IPS-15b (cell line): Measurements from ENCODE around the gene RGS3.

Source experiments
- H3K27me3 ChIP-seq: one replicate; pipeline ENCODE4 v1.6.1; 2013; ENCODE audit warnings: low read length; ENCODE audit not compliant: control insufficient read depth, insufficient read depth
- H3K36me3 ChIP-seq: one replicate; pipeline ENCODE4 v1.6.1; 2013; ENCODE audit warnings: low read length; ENCODE audit not compliant: control insufficient read depth, insufficient read depth
- H3K4me1 ChIP-seq: one replicate; pipeline ENCODE4 v1.6.1; 2013; ENCODE audit warnings: mild to moderate bottlenecking, low read length; ENCODE audit not compliant: control insufficient read depth, insufficient read depth
- H3K4me3 ChIP-seq: one replicate; pipeline ENCODE4 v1.5.1; 2013; ENCODE audit warnings: low read depth, low read length
- H3K9ac ChIP-seq: one replicate; pipeline ENCODE4 v1.6.1; 2013; ENCODE audit warnings: low read depth, mild to moderate bottlenecking, low read length
- H3K9me3 ChIP-seq: one replicate; pipeline ENCODE4 v1.6.1; 2013; ENCODE audit warnings: mild to moderate bottlenecking, low read length; ENCODE audit not compliant: control insufficient read depth, insufficient read depth

Gene RGS3

DNA sequence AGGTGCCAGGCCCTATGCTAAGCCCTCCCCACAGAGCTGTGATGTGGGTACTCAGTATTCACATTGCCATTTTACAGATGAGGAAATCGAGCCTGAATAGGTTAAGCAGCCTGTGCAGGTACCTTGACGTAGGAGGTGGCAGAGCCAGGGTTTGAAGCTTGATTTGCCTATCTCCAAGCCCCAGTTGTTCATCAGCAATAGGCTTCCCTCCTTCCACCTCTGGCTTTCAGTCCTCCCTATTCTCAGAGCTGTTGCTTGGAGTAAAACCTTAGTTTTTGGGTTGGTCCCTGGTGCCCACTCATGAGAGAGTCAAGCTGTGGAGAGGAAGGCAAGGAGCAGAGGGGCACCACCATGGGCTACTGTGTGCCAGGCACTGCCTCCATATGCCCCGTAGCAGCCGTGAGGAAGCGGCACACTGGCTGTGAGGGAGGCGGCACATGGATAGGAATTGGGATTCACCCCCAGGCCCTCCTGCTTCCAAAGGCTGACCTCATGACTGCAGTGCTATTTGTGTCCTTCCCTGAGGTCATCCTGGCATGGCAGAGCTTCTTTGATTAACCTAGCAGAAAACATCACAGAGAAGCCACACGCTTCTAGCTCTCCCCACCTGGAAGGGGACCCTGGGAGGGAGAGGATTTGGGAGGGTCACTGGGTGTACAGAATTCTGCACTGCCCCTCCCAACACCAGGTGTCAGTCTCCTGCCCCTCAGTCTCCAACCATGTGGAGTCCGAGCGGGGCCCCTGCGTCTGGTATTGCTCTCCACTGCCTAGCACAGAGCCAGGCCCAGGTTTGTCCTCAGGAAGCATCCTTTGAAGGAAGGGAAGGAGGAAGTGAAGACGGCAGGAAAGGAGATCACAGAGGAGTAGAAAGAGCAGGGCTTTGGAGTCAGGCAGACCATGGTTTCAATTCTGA, 109.8 kb downstream of the RGS3 start:
- Histone ChIP-seq H3K9ac (no peak overlapping the region), H3K4me3 (no peak overlapping the region), H3K9me3 (no peaks in the 10 kb centered on the region), H3K4me1 (no peaks in the 10 kb centered on the region), H3K36me3 (no peaks in the 10 kb centered on the region), H3K27me3 (no peaks in the 10 kb centered on the region)

DNA sequence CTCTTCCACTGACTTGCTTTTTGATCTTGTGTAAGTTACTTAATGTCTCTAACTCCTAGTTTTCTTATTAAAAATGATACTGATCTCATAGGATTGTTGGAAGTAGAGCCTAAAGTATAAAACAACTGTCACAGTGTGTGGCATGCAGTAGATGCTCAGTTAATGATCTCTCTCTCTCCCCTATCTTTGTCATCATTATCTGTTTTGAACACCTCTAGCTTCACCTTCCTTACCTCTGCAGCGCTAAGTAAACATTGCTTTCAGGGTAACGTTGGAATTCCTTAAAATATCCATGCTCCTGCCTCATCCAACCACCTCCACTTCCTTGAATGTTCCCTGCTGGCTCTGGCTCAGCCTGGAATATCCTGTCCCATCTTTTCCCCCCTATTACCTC, 110.4 kb downstream of the RGS3 start:
- Histone ChIP-seq H3K27me3 (no peaks in the 10 kb centered on the region), H3K4me1 (no peaks in the 10 kb centered on the region), H3K36me3 (no peaks in the 10 kb centered on the region), H3K9ac (no peak overlapping the region), H3K9me3 (no peaks in the 10 kb centered on the region), H3K4me3 (no peak overlapping the region)

DNA sequence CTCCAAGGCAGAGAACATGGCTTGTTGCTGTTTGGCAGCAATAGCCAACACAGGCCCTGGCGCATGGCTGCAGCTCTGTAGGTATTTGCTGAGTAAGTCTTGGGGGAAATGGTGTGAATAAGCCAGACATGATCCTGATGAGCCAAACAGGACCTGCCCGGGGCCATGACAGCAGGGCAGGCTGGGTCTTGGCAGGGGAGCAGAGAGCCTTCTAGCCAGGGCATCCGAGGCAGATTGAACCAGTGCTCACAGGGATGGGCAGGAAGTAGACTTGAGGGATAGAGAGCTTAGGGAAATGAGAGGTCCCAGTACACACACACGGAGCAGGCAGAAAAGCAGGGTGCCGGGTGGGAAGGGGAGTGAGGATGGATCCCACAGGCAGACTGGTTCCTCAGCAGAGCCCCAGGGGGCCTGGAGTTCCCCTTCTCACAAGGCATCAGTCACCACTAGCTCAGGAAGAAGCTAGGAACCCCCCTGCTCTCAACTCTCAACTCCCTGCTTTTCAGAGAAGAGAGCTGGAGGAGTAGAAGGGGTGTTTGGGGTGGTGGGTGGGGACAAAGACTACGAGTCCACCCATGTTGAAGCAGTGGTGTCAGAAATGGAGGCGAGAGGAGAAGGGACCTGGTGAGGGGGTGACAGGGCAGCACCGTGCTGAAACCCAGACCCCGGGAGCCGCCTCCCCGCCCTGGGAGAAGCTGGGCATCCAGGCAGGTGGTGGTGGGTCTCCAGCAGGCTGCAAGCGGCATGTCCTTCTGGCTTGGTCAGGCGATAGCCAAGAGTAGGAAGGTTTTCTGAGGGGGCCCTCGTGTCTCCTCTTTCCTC, 111.1 kb downstream of the RGS3 start:
- H3K9me3 ChIP-seq = no peaks in the 10 kb centered on the region
- H3K27me3 ChIP-seq = no peaks in the 10 kb centered on the region
- H3K4me3 ChIP-seq = no peak overlapping the region
- H3K4me1 ChIP-seq = no peaks in the 10 kb centered on the region
- H3K9ac ChIP-seq = no peak overlapping the region
- H3K36me3 ChIP-seq = no peaks in the 10 kb centered on the region

DNA sequence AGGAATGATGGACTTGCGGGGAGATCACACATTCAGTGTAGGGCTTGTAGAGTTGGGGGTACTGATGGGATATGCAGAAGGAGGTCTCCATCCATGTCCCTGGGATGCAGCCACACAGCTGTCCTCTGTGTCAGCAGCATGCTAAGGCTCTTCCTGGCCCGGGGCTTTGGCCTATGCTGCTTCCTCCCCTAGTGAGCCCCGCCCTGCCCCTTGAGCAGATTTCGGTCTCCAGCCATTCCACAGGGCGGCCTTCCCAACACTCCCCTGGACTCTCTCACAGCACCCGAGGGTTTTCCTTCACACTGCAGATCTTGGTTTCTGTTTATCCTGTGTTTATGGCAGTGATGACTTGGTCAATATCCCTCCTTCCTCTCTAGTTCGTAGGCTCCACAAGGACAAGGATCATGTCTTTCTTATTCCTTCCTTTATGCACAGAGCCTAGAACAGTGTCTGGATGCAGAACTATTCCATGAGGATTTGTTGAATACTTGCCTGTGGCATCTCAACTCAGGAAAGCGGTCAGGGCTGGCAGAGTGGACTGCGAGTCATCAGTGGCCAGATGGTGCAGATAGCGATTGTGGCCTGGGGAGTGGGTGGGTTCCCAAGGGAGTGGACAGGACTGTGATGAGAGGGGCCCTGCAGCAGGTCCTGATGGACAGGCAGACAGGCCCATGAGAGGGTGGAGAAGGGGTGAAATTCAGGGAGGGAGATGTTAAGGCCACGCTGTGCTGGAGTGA, 114.2 kb downstream of the RGS3 start:
- no peak overlapping the region for H3K9ac ChIP-seq
- H3K4me3 ChIP-seq = no peak overlapping the region
- no peaks in the 10 kb centered on the region for H3K4me1 ChIP-seq
- H3K36me3 ChIP-seq = no peaks in the 10 kb centered on the region
- no peaks in the 10 kb centered on the region for H3K27me3 ChIP-seq
- H3K9me3 ChIP-seq = no peaks in the 10 kb centered on the region

DNA sequence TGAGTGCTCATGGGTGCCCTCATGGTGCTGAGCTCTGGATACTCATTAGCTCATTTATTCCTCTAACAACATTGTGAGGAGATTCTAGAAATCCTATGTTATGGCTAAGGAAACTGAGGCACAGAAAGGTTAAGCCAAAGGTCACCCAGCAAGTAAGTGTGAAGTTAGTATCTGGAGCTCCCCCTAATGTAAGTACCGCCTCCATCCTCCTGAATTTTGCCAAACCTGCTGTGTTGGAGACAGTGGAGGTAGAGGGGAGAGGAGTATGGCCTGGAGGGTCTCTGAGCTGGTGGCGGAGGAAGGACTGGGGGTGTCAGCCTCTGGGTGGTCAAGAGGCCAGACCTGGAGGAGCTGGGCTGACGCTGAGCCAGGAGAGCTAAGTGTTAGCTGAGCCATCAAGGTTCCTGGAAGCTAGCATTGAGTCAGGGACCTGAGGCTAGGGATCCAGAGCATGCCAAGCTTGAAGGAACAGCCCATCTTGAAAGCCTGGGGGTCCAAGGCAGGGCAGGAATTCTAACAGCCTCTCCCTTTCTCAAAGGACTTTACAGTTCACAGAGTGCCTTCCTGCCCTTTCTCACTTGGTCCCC, 114.8 kb downstream of the RGS3 start:
- Histone ChIP-seq H3K36me3 (no peaks in the 10 kb centered on the region), H3K9me3 (no peaks in the 10 kb centered on the region), H3K9ac (no peak overlapping the region), H3K4me3 (no peak overlapping the region), H3K4me1 (no peaks in the 10 kb centered on the region), H3K27me3 (no peaks in the 10 kb centered on the region)

DNA sequence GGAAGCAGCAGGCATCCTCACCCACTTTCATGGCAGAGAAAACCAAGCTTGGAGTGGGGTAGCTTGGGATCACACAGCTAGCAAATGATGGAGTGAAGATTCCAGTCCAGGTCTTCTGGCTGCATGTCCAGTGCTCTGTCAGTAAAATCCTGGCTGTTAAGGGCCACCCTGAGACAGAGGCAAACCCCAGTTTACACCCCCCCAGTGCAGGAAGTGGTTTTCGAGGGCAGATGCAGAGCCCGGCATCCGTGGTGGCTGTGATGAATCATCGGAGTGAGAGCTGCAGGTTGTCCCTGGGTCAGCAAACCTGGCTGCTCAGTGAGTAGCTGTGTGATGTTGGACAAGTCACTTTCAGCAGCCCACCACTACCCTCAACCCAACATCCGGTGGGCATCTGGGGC, 115.4 kb downstream of the RGS3 start:
- Histone ChIP-seq H3K4me3 (no peak overlapping the region), H3K4me1 (no peaks in the 10 kb centered on the region), H3K9me3 (no peaks in the 10 kb centered on the region), H3K9ac (no peak overlapping the region), H3K36me3 (peaks cover 2% of the 10 kb centered on the region), H3K27me3 (no peaks in the 10 kb centered on the region)

DNA sequence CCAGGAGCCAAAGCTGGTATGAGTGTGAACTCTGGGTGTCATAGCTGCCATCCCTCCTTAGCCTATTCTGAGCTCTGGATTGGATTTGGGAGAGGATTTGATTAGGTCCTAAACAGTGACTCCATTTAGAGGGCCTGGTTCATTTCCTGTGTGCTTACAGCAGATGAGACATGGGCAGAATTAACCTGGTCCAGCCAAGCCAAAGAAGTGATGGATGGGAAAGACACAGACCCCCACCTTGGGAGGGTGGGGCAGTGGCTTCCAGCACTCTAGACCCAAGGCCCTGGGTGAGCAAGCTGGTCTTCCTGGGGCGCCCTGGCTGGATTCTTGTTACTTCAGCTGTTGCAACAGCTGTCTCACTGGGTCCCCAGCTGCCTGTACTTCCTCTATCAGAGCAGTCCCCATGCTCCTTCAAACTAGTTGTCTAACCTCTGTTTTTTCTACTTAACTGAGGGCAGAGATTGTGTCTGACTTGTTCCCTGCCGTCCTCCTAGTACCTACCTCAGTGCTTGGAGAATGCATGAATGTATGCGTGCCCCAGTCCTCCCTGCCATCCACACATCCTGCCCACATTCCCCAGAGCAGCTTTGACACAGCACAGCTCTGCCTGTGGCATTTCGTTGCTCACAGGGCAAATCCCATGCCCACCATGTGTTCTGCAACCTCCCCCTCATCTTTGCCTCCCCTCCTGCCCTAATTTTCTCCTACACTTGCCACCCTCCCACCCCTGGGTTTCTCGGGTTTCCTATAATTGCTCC, 115.9 kb downstream of the RGS3 start:
- H3K27me3 ChIP-seq = no peaks in the 10 kb centered on the region
- H3K9ac ChIP-seq = no peak overlapping the region
- no peaks in the 10 kb centered on the region for H3K9me3 ChIP-seq
- no peaks in the 10 kb centered on the region for H3K4me1 ChIP-seq
- H3K36me3 ChIP-seq = peaks cover 3% of the 10 kb centered on the region
- no peak overlapping the region for H3K4me3 ChIP-seq

DNA sequence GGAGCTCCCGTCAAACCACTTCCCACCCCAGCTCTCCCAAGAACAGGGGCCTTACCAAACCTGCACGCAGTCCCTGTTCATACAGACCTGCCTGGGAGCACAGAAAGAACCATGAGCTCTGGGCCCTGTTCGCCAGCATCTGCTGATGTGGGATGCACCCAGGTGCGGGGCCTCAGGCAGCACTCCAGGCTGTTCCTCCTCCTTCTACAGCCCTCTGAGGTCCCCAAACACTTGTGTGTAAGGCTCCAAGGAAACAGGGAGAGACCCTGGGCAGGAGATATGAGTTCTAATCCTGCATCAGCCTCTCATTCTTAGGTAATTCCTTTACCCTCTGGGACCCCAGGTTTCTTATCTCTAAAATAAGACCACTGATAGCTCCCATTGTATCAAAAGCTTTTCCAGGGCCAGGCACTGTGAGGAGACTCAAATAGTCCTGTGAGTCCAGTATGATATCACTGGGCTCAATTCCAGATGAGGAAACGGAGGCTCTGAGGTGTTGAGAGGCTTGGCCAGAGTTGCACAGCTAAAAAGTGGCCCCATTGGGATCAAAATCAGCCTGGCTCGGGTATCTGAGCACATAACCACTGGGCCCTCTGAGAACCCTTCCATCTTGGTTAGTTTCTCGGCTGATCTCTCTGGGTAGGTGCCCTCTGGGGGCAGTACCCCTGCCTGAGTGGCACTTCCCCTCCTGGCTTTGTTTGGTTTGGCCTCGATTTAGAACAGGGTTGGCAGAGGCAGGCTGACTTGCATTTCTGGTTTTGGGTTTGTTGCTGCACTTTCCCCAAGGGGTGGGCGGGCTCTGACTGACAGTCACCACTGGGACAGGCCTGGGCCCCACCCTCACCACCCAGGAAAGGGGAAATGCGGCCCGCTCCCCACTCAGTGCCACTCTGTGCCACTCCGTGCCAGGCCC, 116.8 kb downstream of the RGS3 start:
- peaks cover 3% of the 10 kb centered on the region for H3K36me3 ChIP-seq
- no peaks in the 10 kb centered on the region for H3K27me3 ChIP-seq
- H3K4me1 ChIP-seq = no peaks in the 10 kb centered on the region
- H3K9me3 ChIP-seq = no peaks in the 10 kb centered on the region
- no peak overlapping the region for H3K4me3 ChIP-seq
- no peak overlapping the region for H3K9ac ChIP-seq

DNA sequence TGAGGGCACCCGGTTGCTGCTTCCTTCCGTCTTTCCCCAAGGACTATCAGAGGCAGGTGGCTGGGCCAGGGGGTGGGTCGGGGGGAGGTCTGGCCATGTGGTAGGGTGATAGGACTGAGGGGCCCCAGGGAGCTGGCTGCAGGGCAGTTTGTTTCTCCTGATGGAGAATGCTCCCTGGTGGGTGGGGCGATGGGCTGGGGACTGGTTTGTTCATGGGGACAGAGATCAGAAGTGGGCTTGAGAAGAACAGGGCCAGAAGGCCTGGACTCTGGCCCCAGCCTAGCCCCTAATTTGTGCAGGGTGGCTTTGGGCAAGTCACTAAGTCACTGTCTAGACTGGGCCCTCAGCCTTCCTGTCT, 117.4 kb downstream of the RGS3 start:
- no peak overlapping the region for H3K9ac ChIP-seq
- H3K36me3 ChIP-seq = peaks cover 3% of the 10 kb centered on the region
- H3K27me3 ChIP-seq = no peaks in the 10 kb centered on the region
- no peaks in the 10 kb centered on the region for H3K9me3 ChIP-seq
- H3K4me3 ChIP-seq = no peak overlapping the region
- H3K4me1 ChIP-seq = no peaks in the 10 kb centered on the region

DNA sequence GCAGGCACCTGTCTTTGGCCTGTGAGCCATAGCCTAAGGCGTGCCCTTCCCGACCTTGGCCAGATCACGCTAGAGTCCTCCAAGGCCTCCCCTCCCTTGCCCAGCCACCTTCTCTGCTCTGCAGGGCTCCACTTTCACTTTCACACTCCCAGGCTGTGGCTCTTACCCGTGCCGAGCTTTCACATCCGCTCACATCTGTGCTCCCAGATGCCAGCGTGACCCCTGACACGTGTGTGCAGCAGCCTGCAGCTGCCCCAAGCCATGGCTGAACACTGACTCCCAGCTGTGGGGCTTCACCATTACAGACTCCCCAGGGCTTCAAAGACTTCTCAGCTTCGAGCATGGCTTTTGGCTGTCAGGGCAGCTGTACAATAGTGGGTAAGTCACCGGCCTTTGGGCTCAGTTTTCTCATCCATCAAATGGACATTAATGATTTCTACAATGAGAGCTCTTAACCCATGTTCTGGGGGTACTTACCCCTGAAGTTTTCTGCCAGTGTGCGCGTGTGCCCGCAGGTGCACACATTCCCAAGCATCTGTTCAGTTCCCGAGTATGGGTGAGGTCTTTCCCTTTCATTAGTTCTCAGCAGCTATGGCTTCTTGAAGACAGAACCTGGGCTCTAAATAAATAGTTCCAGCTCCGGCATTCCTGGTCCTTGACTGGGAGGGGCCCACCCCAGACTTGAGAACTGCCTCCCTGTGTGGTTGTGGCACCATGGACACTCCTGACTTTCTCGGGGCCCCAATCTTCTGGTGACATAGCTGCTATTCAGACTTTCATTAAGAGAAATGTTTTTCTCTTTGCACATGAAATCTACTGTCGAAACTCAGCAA, 118.6 kb downstream of the RGS3 start:
- H3K9me3 ChIP-seq = no peaks in the 10 kb centered on the region
- no peak overlapping the region for H3K4me3 ChIP-seq
- no peaks in the 10 kb centered on the region for H3K27me3 ChIP-seq
- no peaks in the 10 kb centered on the region for H3K4me1 ChIP-seq
- H3K36me3 ChIP-seq = peaks cover 3% of the 10 kb centered on the region
- no peak overlapping the region for H3K9ac ChIP-seq
